SW480 (cell line): ENCODE results near the gene PKHD1.
"Not testable (repeated sequence)": the region's sequence is repeated elsewhere in the genome, so short reads cannot be mapped to it uniquely, and the experiment has no call there.

Experiments used
- DNase-seq: peaks from one replicate; pipeline ENCODE4 v3.0.0-alpha.2; 2016; ENCODE audit warnings: low spot score

The PKHD1 gene

GRCh38 chr6:51926125-51926524 lies 161.3 kb downstream of the PKHD1 start:
- DNase-seq = no peak

- DNase-seq = not testable (repeated sequence)
These were observed 164.9 kb downstream of the PKHD1 start for GRCh38 chr6:51922479-51922878.

DNA sequence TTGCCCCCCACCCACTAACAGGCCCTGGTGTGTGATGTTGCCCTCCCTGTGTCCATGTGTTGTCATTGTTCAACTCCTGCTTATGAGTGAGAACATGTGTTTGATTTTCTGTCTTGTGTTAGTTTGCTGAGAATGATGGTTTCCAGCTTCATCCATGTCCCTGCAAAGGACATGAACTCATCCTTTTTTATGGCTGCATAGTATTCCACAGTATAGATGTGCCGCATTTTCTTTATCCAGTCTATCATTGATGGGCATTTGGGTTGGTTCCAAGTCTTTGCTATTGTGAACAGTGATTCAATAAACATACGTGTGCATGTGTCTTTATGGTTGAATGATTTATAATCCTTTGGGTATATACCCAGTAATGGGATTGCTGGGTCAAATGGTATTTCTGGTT lies 169.1 kb downstream of the PKHD1 start:
- not testable (repeated sequence) for DNase-seq

- no peak for DNase-seq
These were observed 172.3 kb downstream of the PKHD1 start for GRCh38 chr6:51915098-51915497.

DNA sequence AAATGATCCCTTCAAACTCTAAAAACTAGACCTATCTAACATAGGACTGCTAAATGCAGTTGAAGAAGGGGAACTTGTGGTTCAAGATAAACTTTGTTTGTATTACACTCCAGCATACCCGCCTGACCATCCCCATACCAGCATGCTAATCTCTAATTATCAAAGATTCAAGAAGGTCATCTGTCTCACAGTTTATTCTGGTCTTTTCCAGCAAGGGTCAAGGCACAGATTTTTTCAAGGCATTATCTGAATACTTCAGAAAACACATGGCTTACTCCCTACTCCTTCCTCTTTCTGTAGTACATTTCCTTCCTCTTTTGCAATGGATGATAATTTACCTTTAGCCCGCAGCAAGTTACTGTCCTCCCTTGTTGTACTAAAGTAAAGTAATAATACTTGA lies 174.1 kb downstream of the PKHD1 start:
- DNase-seq = no peak

- DNase-seq = no peak
These were observed 176.6 kb downstream of the PKHD1 start for GRCh38 chr6:51910851-51911250.

- no peak for DNase-seq
These were observed 179.2 kb downstream of the PKHD1 start for GRCh38 chr6:51908243-51908642.

- no peak for DNase-seq
These were observed 185.3 kb downstream of the PKHD1 start for GRCh38 chr6:51901766-51902764.

DNA sequence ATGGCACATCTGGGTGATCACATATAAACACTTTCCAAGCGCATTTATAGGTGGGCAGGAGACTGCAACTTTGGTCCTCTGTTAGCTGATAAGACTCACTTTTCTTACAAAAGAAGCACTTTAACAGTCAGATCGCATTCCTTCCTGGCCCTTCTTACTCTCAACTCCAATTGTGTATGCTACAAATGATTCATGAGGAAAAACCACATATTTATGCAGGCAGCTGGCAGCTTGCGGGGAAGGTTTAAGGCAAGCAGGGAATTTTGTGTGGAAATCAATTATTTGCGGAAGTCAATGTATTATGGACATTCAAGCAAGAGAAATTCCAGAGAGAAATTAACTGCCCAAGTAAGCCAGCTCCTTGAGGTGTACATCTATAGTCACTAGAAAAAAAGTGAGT lies 194.0 kb downstream of the PKHD1 start:
- no peak for DNase-seq

GRCh38 chr6:51892750-51893149 lies 194.7 kb downstream of the PKHD1 start:
- DNase-seq = no peak

DNA sequence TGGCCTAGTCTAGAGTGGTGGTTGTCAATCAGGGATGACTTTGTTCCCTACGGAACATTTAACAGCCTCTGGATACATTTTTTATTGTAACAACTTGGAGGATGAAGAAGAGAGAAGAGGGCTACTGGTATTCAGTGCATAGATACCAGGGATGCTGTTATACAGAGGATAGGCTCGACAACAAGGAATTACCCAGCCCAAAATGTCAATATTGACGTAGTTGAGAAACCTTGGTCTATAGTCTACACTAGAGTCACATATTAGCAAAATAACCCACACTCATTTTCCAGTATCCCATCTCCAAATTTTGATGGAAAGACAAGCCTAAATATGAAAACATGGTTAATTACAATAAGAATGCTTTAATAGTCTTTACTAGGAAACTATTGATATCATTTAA lies 195.1 kb downstream of the PKHD1 start:
- no peak for DNase-seq

- no peak for DNase-seq
These were observed 195.6 kb downstream of the PKHD1 start for GRCh38 chr6:51891784-51892183.

DNA sequence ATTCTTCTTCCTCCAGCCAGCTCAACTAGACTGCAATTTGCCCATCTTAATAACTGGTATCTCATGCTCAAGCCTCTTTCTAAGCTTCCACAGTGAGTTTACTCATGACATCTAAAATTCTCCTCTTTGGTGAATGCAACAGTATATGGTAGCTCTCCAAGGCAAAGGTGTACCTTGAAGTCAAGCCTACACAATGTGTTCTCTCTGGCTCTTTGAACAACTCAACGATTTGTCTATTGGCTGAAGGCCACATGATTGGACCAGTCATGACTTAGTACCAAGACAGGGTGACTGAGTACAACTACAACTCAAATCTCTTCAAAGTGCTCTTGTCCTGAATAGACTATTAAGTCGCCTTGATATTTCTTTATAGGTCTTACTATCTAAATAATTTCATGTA lies 199.6 kb downstream of the PKHD1 start:
- no peak for DNase-seq

GRCh38 chr6:51885957-51886356 lies 201.5 kb downstream of the PKHD1 start:
- DNase-seq = no peak

DNA sequence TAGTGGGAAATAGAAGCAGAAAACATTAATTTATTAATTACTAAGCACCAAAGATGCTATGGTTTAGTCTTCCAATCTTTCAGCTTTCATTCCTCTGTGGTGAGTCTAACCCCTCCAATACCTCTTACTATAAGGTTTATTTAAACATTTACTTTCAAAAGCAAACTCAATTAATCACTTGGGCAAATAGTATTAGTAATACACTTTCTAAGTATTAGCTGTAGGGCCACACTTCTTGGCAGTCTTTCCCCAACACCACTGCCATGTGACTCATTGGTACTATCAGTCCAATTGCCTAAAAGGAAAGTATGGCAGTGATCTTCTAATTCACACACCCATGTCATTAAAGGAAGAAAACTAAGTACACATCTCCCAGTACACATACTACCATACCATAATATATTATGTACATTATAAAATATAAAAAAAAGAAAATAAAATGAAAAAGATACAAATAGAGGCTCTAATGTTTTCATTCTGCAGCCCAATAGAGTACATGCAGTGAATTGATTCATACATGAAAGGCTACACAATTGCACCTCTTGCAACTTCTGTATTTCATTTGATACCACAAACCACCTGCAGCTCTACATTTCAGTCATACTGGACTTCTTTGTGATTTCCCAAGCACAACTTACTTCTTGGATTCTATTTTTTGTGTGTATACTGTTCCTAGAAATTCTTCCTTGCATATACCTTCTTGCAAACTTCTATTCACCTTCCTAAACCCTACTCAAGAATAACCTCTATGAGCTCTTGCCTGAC lies 218.6 kb downstream of the PKHD1 start:
- DNase-seq = no peak

- DNase-seq = no peak
These were observed 220.5 kb downstream of the PKHD1 start for GRCh38 chr6:51866867-51867266.

DNA sequence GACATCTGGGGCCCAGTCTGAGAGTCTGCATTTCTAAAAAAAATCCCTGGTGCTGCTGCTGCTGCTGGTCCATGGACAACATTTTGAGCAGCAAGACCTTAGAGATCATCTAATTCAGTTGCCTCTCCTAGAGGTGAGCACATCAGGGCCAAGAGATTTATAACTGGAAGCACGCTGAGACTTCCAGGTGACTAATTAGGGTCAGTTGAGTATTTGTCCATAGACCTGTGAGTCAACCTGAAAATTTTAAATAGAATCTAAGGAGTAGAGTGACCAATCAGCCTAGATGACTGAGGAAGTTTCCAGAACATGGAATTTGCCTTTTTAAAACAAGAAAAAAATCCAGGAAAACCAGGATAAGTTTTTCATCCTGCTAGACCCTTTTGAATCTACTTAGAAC lies 221.4 kb downstream of the PKHD1 start:
- DNase-seq = no peak

- no peak for DNase-seq
These were observed 222.2 kb downstream of the PKHD1 start for GRCh38 chr6:51865176-51865575.

DNA sequence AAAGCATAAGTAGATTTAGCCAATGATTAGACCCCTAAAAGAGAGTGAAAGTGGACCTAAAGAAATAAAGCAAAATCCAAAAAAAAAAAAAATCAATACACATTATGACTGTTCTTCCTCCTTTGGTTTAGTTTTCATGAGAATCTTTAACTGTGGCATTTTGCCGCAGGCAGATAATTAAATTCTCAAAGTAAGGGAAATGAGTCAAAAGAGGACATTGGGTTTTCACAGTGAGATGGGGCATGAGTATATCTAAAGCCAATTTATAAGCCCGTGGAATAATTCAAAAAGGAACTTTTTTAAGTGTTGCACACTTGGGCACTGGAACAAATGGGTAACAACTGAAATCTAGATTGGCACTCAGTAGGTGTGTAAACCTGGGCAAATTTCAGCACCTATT lies 230.3 kb downstream of the PKHD1 start:
- no peak for DNase-seq

GRCh38 chr6:51856508-51856907 lies 230.9 kb downstream of the PKHD1 start:
- DNase-seq = no peak

GRCh38 chr6:51855310-51856082 lies 231.9 kb downstream of the PKHD1 start:
- peak; percentile 66 for DNase-seq

DNA sequence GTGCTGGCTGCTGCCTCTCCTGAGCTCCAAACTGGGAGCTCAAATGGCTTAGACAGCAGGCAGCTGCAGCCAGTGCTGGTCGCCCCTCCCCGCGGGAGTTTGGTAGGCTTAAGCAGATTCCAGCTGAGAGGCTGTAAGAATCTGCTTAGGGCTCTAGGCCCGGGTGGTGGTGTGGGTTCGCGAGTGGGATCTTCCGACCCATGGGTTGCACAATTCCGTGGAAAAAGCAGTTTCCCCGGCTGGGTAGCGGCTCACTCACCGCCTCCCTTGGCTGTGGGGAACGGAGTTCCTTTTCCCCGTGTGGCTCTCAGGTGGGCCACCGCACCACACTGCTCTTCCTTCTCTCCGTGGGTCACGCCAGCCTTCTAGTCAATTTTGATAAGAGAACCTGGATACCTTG lies 232.5 kb downstream of the PKHD1 start:
- no peak for DNase-seq
